Neural cell (in vitro differentiated cells): Measurements from ENCODE around the gene MCAT.

Experiments used
- EP300 ChIP-seq: fragments of 450-650 bp; conservative IDR thresholded peaks from 2 replicates; pipeline ENCODE4 v1.6.1; 2014; ENCODE audit warnings: antibody characterized with exemption, mild to moderate bottlenecking, moderate library complexity; ENCODE audit not compliant: poor library complexity, severe bottlenecking
- TF ChIP-seq, protein P1 (sequence below): fragments of 450-650 bp; IDR thresholded peaks from 2 replicates; pipeline ENCODE4 v1.5.1; 2014; ENCODE audit warnings: antibody characterized with exemption, mild to moderate bottlenecking, moderate library complexity; ENCODE audit not compliant: poor library complexity, severe bottlenecking

DNA sequence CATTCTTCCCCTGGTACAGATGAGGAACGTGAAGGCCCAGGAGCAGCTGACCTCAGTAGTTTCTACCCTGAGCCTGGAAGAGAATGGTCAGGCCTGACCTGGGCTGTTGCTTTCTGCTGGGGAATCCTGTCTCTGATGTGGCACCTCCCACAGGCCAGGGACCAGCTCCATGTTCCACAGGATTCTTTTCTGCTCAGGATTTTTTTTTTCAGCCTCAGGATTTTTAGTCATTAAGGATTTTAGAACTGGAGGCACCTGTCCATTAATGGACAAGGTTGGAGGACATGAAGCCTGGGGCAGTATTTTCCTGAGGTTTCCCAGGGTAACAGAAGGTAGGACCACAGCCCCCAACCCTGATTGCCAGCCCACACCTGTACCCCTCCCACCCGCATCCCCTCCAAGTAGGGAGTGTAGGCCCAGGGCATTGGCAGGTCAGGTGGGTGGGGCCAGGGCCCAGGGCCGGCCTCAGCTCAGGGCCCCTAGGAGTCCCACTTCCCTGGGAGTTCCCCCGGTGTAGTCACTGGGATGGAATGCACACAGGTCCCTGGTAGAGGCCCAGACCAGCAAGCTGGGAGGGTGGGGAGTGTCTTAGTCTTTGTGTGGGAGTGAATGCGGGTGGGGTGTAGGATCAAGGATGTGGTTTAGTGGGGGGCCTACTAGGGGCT is 16.6 kb downstream of the MCAT start:
- TF ChIP-seq, protein P1, sequence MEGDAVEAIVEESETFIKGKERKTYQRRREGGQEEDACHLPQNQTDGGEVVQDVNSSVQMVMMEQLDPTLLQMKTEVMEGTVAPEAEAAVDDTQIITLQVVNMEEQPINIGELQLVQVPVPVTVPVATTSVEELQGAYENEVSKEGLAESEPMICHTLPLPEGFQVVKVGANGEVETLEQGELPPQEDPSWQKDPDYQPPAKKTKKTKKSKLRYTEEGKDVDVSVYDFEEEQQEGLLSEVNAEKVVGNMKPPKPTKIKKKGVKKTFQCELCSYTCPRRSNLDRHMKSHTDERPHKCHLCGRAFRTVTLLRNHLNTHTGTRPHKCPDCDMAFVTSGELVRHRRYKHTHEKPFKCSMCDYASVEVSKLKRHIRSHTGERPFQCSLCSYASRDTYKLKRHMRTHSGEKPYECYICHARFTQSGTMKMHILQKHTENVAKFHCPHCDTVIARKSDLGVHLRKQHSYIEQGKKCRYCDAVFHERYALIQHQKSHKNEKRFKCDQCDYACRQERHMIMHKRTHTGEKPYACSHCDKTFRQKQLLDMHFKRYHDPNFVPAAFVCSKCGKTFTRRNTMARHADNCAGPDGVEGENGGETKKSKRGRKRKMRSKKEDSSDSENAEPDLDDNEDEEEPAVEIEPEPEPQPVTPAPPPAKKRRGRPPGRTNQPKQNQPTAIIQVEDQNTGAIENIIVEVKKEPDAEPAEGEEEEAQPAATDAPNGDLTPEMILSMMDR: no peak
- no peak for TF ChIP-seq EP300
